GM23338 (cell line): ENCODE results near the gene CYB5R4. TPM values are rescaled to one million over a fixed set of nuclear protein-coding genes. Genes with fewer than 3 reads are reported as not detected.

Source experiments
- ATAC-seq: fragments of 200-7000 bp; cut with Tn5 transposase; 3 replicates; pipeline ENCODE4 v1.9.1; 2020
- DNase-seq: peaks from one replicate; pipeline ENCODE4 v3.0.0-alpha.2; 2015; ENCODE audit warnings: low spot score
- H2AFZ ChIP-seq: fragments of 200-600 bp; sonication (generic); 2 replicates; pipeline ENCODE4 v1.8.0; 2016; ENCODE audit warnings: antibody characterized with exemption, mild to moderate bottlenecking, moderate library complexity
- H3F3A ChIP-seq: fragments of 200-600 bp; sonication (generic); replicated peaks from 2 replicates; pipeline ENCODE4 v1.8.0; 2017; ENCODE audit warnings: antibody characterized with exemption, mixed run types, low read depth
- H3K27ac ChIP-seq: fragments of 200-600 bp; sonication (generic); 2 replicates; pipeline ENCODE4 v1.6.1; 2016; ENCODE audit warnings: low read depth
- H3K27me3 ChIP-seq: fragments of 200-600 bp; sonication (generic); 2 replicates; pipeline ENCODE4 v1.8.0; 2016; ENCODE audit warnings: mild to moderate bottlenecking, mixed run types, moderate library complexity; ENCODE audit not compliant: insufficient read depth
- H3K36me3 ChIP-seq: fragments of 200-600 bp; sonication (generic); 2 replicates; pipeline ENCODE4 v1.8.0; 2016; ENCODE audit warnings: mild to moderate bottlenecking; ENCODE audit not compliant: insufficient read depth
- H3K4me1 ChIP-seq: fragments of 200-600 bp; sonication (generic); 2 replicates; pipeline ENCODE4 v1.8.0; 2016; ENCODE audit warnings: mild to moderate bottlenecking, moderate library complexity; ENCODE audit not compliant: insufficient read depth
- H3K4me2 ChIP-seq: fragments of 200-600 bp; sonication (generic); 2 replicates; pipeline ENCODE4 v1.7.1; 2017; ENCODE audit warnings: mixed run types
- H3K4me3 ChIP-seq: fragments of 200-600 bp; sonication (generic); 2 replicates; pipeline ENCODE4 v1.6.1; 2016; ENCODE audit warnings: mixed run types
- H3K79me2 ChIP-seq: fragments of 200-600 bp; sonication (generic); replicated peaks from 2 replicates; pipeline ENCODE4 v1.8.0; 2017; ENCODE audit warnings: mild to moderate bottlenecking; ENCODE audit not compliant: insufficient read depth
- H3K9me2 ChIP-seq: fragments of 200-600 bp; sonication (generic); 2 replicates; pipeline ENCODE4 v1.8.0; 2017; ENCODE audit not compliant: insufficient read depth
- H4K20me1 ChIP-seq: fragments of 200-600 bp; sonication (generic); replicated peaks from 2 replicates; pipeline ENCODE4 v1.8.0; 2017; ENCODE audit warnings: mild to moderate bottlenecking; ENCODE audit not compliant: insufficient read depth
- H3K27ac Mint-ChIP-seq: 2 replicates; pipeline ENCODE4 v1.8.0; 2020; ENCODE audit warnings: inconsistent platforms, mild to moderate bottlenecking, moderate library complexity, mixed read lengths
- H3K27me3 Mint-ChIP-seq: 3 replicates; pipeline ENCODE4 v1.8.0; 2022; ENCODE audit warnings: low read depth, mild to moderate bottlenecking, moderate library complexity, mixed read lengths, inconsistent platforms; ENCODE audit not compliant: insufficient read depth, poor library complexity
- H3K36me3 Mint-ChIP-seq: 3 replicates; pipeline ENCODE4 v1.8.0; 2021; ENCODE audit warnings: low read depth, mild to moderate bottlenecking, inconsistent platforms, moderate library complexity, mixed read lengths
- H3K4me1 Mint-ChIP-seq: 3 replicates; pipeline ENCODE4 v1.8.0; 2020; ENCODE audit warnings: mild to moderate bottlenecking, inconsistent platforms, mixed read lengths
- H3K4me3 Mint-ChIP-seq: 3 replicates; pipeline ENCODE4 v1.8.0; 2021; ENCODE audit warnings: moderate library complexity, mild to moderate bottlenecking, inconsistent platforms, mixed read lengths
- H3K9me3 Mint-ChIP-seq: 3 replicates; pipeline ENCODE4 v1.8.0; 2020; ENCODE audit warnings: moderate library complexity, mild to moderate bottlenecking, inconsistent platforms, mixed read lengths
- CREB1 ChIP-seq: fragments of 250-450 bp; sonication (Bioruptor Pico); IDR thresholded peaks from 2 replicates; pipeline ENCODE4 v1.5.0; 2020; ENCODE audit warnings: low read depth, mild to moderate bottlenecking, moderate library complexity
- ETS1 ChIP-seq: IDR thresholded peaks from 2 replicates; pipeline ENCODE4 v1.6.1; 2016; ENCODE audit warnings: antibody characterized with exemption
- EZH2 ChIP-seq: fragments of 200-600 bp; sonication (generic); IDR thresholded peaks from one replicate; pipeline ENCODE4 v1.8.0; 2017; ENCODE audit warnings: antibody characterized with exemption, mild to moderate bottlenecking, low read depth; ENCODE audit not compliant: unreplicated experiment
- EZH2phosphoT487 ChIP-seq: fragments of 200-600 bp; sonication (generic); IDR thresholded peaks from one replicate; pipeline ENCODE4 v1.8.1; 2018; ENCODE audit warnings: antibody characterized with exemption; ENCODE audit not compliant: unreplicated experiment
- JUNB ChIP-seq: IDR thresholded peaks from one replicate; pipeline ENCODE4 v1.6.1; 2016; ENCODE audit warnings: antibody characterized with exemption; ENCODE audit not compliant: unreplicated experiment
- POLR2AphosphoS5 ChIP-seq: IDR thresholded peaks from 2 replicates; pipeline ENCODE4 v1.6.1; 2016; ENCODE audit warnings: antibody characterized with exemption, low read depth
- REST ChIP-seq: IDR thresholded peaks from one replicate; pipeline ENCODE4 v1.6.1; 2018; ENCODE audit warnings: antibody characterized with exemption; ENCODE audit not compliant: unreplicated experiment
- STAT1 ChIP-seq: IDR thresholded peaks from one replicate; pipeline ENCODE4 v1.6.1; 2016; ENCODE audit warnings: antibody characterized with exemption; ENCODE audit not compliant: unreplicated experiment
- ZNF114 ChIP-seq: fragments of 250-450 bp; sonication (Bioruptor Pico); IDR thresholded peaks from 2 replicates; pipeline ENCODE4 v1.5.0; 2020; ENCODE audit warnings: mild to moderate bottlenecking, moderate library complexity
- ZNF331 ChIP-seq: fragments of 250-450 bp; sonication (Bioruptor Pico); IDR thresholded peaks from 2 replicates; pipeline ENCODE4 v1.5.0; 2020; ENCODE audit warnings: low read depth, mild to moderate bottlenecking, moderate library complexity
- ZNF462 ChIP-seq: fragments of 250-450 bp; sonication (Bioruptor Pico); IDR thresholded peaks from 2 replicates; pipeline ENCODE4 v1.5.0; 2020; ENCODE audit warnings: mild to moderate bottlenecking, moderate library complexity
- polyA plus RNA-seq: library from polyadenylated mRNA; unstranded; fragments of >200 nt; fragmentation: Nextera tagmentation; extraction: Ambion mirVana; gene quantifications from 2 replicates; pipeline ENCODE4 v1.2.1, GENCODE V29; 2016
- total RNA-seq: library from RNA; depleted of rRNA; stranded (reverse); fragments of >200 nt; shearing (Covaris generic); gene quantifications from 2 replicates; pipeline ENCODE4 v1.2.3, GENCODE V29; 2014

The CYB5R4 gene
- total and polyA plus RNA-seq, 2 experiments from 2014 or later = 8.9 to 17.2 TPM

- no peak for TF ChIP-seq ETS1
These were observed 93.3 kb downstream of the CYB5R4 start (continued) for GRCh38 chr6:83952830-83953229.

- Histone ChIP-seq H3K9me2 (no peaks in the 10 kb centered on the region), H3K4me1 (peaks cover 22% of the 10 kb centered on the region), H4K20me1 (no peaks in the 10 kb centered on the region), H3K79me2 (no peaks in the 10 kb centered on the region), H3K4me2 (no peak overlapping the region), H2AFZ (no peak overlapping the region), H3K27me3 (no peaks in the 10 kb centered on the region), H3F3A (no peaks in the 10 kb centered on the region), H3K27ac (no peak overlapping the region), H3K36me3 (no peaks in the 10 kb centered on the region), H3K4me3 (no peak overlapping the region)
- H3K36me3 Mint-ChIP-seq = peaks cover 21% of the 10 kb centered on the region; the same call in 2 of the 3 replicates
- peaks cover 2% of the 10 kb centered on the region for H3K27me3 Mint-ChIP-seq
- no peak for TF ChIP-seq CREB1 (CRISPR knock-in tag)
- TF ChIP-seq EZH2 = no peak
- TF ChIP-seq JUNB = no peak
- no peak for TF ChIP-seq POLR2AphosphoS5
- TF ChIP-seq EZH2phosphoT487 = no peak
- no peak for TF ChIP-seq ZNF114
- TF ChIP-seq REST = no peak
- ATAC-seq = no peak
- H3K9me3 Mint-ChIP-seq = no peaks in the 10 kb centered on the region; the same call in 2 of the 3 replicates
- peaks cover 31% of the 10 kb centered on the region for H3K4me1 Mint-ChIP-seq
- no peak for DNase-seq
- no peak overlapping the region for H3K27ac Mint-ChIP-seq
- no peak overlapping the region for H3K4me3 Mint-ChIP-seq
These were observed 94.9 kb downstream of the CYB5R4 start for GRCh38 chr6:83954371-83954770.

- H3K36me3 ChIP-seq = no peaks in the 10 kb centered on the region
- ATAC-seq (no peak), DNase-seq (no peak)
- H3K4me2 ChIP-seq = no peak overlapping the region
- H3K27me3 ChIP-seq = no peaks in the 10 kb centered on the region
- no peak overlapping the region for H3K4me3 Mint-ChIP-seq
- peaks cover 5% of the 10 kb centered on the region for H3K27me3 Mint-ChIP-seq
- no peak overlapping the region for H3K27ac Mint-ChIP-seq
- H2AFZ ChIP-seq = no peak overlapping the region
- no peaks in the 10 kb centered on the region for H4K20me1 ChIP-seq
- no peak overlapping the region for H3K4me3 ChIP-seq
- no peaks in the 10 kb centered on the region for H3F3A ChIP-seq
- TF ChIP-seq ZNF462 (CRISPR knock-in tag) = no peak
- no peak for TF ChIP-seq ZNF114
- no peak for TF ChIP-seq ZNF331 (CRISPR knock-in tag)
- TF ChIP-seq STAT1 = no peak
- no peaks in the 10 kb centered on the region for H3K79me2 ChIP-seq
- peaks cover 3% of the 10 kb centered on the region; the same call in 2 of the 3 replicates for H3K9me3 Mint-ChIP-seq
- 0 out of 2 replicates have a peak, but pooled peaks cover 3% of the 10 kb centered on the region for H3K9me2 ChIP-seq
- 0 out of 2 replicates have a peak, but pooled peaks cover 9% of the 10 kb centered on the region for H3K4me1 ChIP-seq
- H3K27ac ChIP-seq = no peak overlapping the region
- peaks cover 19% of the 10 kb centered on the region for H3K4me1 Mint-ChIP-seq
- H3K36me3 Mint-ChIP-seq = peaks cover 30% of the 10 kb centered on the region
These were observed 98.8 kb downstream of the CYB5R4 start for GRCh38 chr6:83958241-83958685.
